ENCODE measurements around the gene RNF39. TPM values are rescaled to one million over a fixed set of nuclear protein-coding genes. Genes with fewer than 3 reads are reported as not detected.

RNF39 gene
- total and polyA plus RNA-seq, 10 of the 15 experiments (the other 5 are each of a cell fraction or from before 2014, with no cell fraction given), result 0.04 to 0.11 TPM; not detected in 8

GRCh38 chr6:30102414-30102969, 26.9 kb upstream of the RNF39 start:
- H3K4me2 ChIP-seq (ENCODE audit: control insufficient read depth, insufficient read depth), result peak overlapping the region; percentile 49; the same call in 1 of the 2 replicates
- ATAC-seq, result peak; percentile 32
- SMC1A ChIA-PET (ENCODE audit: uncharacterized antibody, unreplicated experiment), result interaction anchor here (0.9 to 16.6 kb wide), 13 partner anchors 8 to 111 kb away, joined by 3 to 647 read pairs (median 8); partner anchors contain the start of genes PPP1R11, TRIM26, TRIM31 and TRIM40
- WGBS (ENCODE audit: insufficient coverage, insufficient replicate concordance, low lambda C conversion rate, missing lambda C conversion rate), result 28% methylated on average over 15 of the region's 15 CpGs
- H3K27me3 ChIP-seq (replicated peaks in 1 of 2; ENCODE audit: control insufficient read depth in 2 of 2, insufficient read depth in 2 of 2, low read length in 1 of 2), result peaks cover 12 to 27% of the 10 kb centered on the region in 2 experiments
- TF ChIP-seq PML (IDR thresholded peaks at IDR 0.05; ENCODE audit: low read length), result no peak
- TF ChIP-seq ZSCAN29 (IDR thresholded peaks at IDR 0.05), result no peak
- no peak for TF ChIP-seq ZZZ3 (IDR thresholded peaks at IDR 0.05; ENCODE audit: control insufficient read depth, insufficient read length, low read depth)
- TF ChIP-seq MAX (IDR thresholded peaks at IDR 0.05; ENCODE audit: low read depth, low read length), result no peak
- TF ChIP-seq SUZ12 (IDR thresholded peaks at IDR 0.05; ENCODE audit: unreplicated experiment), result no peak
- no peak for TF ChIP-seq SUPT20H (IDR thresholded peaks at IDR 0.05; ENCODE audit: borderline replicate concordance, control insufficient read depth, low read depth, low read length)
- TF ChIP-seq CREM (IDR thresholded peaks at IDR 0.05; ENCODE audit: low read depth), result no peak
- no peak for TF ChIP-seq MLLT1 (IDR thresholded peaks at IDR 0.05)
- no peak for TF ChIP-seq TBL1XR1 (IDR thresholded peaks at IDR 0.05; ENCODE audit: low read depth, low read length)
- no peak for TF ChIP-seq NFIC (IDR thresholded peaks at IDR 0.05; ENCODE audit: low read depth, low read length)
- no peak for TF ChIP-seq CHD1 (IDR thresholded peaks at IDR 0.05; ENCODE audit: low read depth, low read length)
- TF ChIP-seq JUND (IDR thresholded peaks at IDR 0.05; ENCODE audit: low read depth, low read length), result no peak
- no peaks in the 10 kb centered on the region for H3K79me2 ChIP-seq (ENCODE audit: control insufficient read depth, insufficient read depth, low read length)
- no peak overlapping the region; the same call in 1 of the 2 replicates for H2AFZ ChIP-seq (ENCODE audit: control insufficient read depth, low read depth, low read length)
- no peak for FAIRE-seq
- RAD21 ChIA-PET (ENCODE audit: unreplicated experiment), result interaction anchor here (0.8 to 9.0 kb wide), 22 partner anchors 8 to 254 kb away, joined by 3 to 333 read pairs (median 4); partner anchors contain the start of genes POLR1H, PPP1R11, TRIM26 and TRIM31
- POLR2A ChIA-PET, result interaction anchor here (0.9 to 5.0 kb wide), 4 partner anchors 22 to 35 kb away, joined by 3 to 54 read pairs (median 22); partner anchors contain the start of gene PPP1R11
- intact Hi-C loops (cut with micrococcal nuclease; ENCODE audit: unreplicated experiment), result no loop called here
- CTCF ChIA-PET, result interaction anchor here (0.9 to 6.6 kb wide), 28 partner anchors 11 to 455 kb away, joined by 3 to 561 read pairs (median 5); partner anchors contain the start of genes POLR1H, PPP1R11, TRIM10 and TRIM26
- BruUV-seq (replicated peaks), result no TSS peak
- no peak for DNase-seq (ENCODE audit: low read depth, low spot score)
- H3K9me3 ChIP-seq (replicated peaks; ENCODE audit: control insufficient read depth, insufficient read depth, low read length), result no peaks in the 10 kb centered on the region
- in situ Hi-C loops (cut with MboI), result no loop called here
- H3K36me3 ChIP-seq (ENCODE audit: control insufficient read depth in 2 of 2, insufficient read depth in 2 of 2, low read length in 1 of 2), result no peaks in the 10 kb centered on the region
- H3K27ac ChIP-seq (ENCODE audit: control insufficient read depth, insufficient read depth), result no peak overlapping the region
- H3K4me1 ChIP-seq (ENCODE audit: control insufficient read depth, insufficient read depth, low read length), result peaks cover 19% of the 10 kb centered on the region
- H3K9ac ChIP-seq (ENCODE audit: control insufficient read depth, insufficient read depth, low read length), result no peak overlapping the region
- H3K4me3 ChIP-seq, result no peak overlapping the region
- no peaks in the 10 kb centered on the region for H4K20me1 ChIP-seq (ENCODE audit: control insufficient read depth, insufficient read depth)
